ENCODE results near the gene TCHHL1.

DNA sequence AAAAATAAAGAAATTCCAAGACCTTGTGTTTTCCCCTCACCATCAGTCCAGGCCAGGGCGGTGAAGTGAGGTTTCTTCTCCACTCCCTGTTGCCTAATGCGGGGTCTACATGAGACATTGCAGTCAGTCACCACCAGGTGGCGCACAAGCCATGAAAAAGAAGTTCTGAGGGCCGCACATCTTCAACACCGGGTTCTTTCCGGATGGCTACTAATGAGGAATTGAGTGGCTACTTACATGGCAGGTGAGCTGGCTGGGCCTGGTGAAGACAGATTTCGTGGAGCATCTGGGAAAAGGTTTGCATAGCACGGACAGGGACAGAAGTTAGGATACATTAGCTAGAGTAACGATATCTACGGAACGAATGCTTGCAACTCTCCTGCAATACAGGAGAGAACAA lies 36.3 kb downstream of the TCHHL1 start:
- TF ChIP-seq POLR2A (IDR thresholded peaks at IDR 0.05; ENCODE audit: low read depth, low read length) (no peak), TAF1 (IDR thresholded peaks at IDR 0.05; ENCODE audit: borderline replicate concordance, low read depth, low read length) (no peak), POLR2AphosphoS5 (IDR thresholded peaks at IDR 0.05; ENCODE audit: low read depth, low read length) (no peak)
